ENCODE results near the gene TSPAN15. TPM values are rescaled to one million over a fixed set of nuclear protein-coding genes. Genes with fewer than 3 reads are reported as not detected.

The TSPAN15 gene
- polyA plus RNA-seq, 4 donors, result 43.2 to 72.1 (median 47.7) TPM

- no peaks in the 10 kb centered on the region for H3K9me3 ChIP-seq (ENCODE audit: control insufficient read depth in 2 of 2, insufficient read depth in 1 of 2, low read depth in 1 of 2, low read length in 1 of 2)
- DNase-seq (no peak), FAIRE-seq (no peak)
- no peak overlapping the region for H3K4me3 ChIP-seq (ENCODE audit: low read depth in 1 of 3, low read length in 3 of 3)
- peaks cover 0 to 53% (median 3%) of the 10 kb centered on the region in 3 donors for H3K36me3 ChIP-seq (ENCODE audit: control insufficient read depth in 3 of 3, insufficient read depth in 2 of 3, low read depth in 1 of 3, low read length in 3 of 3)
- no peaks in the 10 kb centered on the region for H3K27me3 ChIP-seq (ENCODE audit: control insufficient read depth in 3 of 3, insufficient read depth in 3 of 3, low read length in 3 of 3)
- WGBS, 3 donors, result 88 to 96% (median 93%) methylated on average over 6 of the region's 6 CpGs
- no peak overlapping the region for H3K27ac ChIP-seq (ENCODE audit: low read depth in 1 of 3, low read length in 2 of 3)
- H3K4me1 ChIP-seq (ENCODE audit: control insufficient read depth in 3 of 3, insufficient read depth in 2 of 3, low read depth in 1 of 3, low read length in 2 of 3), result peaks cover 0 to 5% (median 2%) of the 10 kb centered on the region in 3 donors
Measured at GRCh38 chr10:69504576-69505250, 53.4 kb downstream of the TSPAN15 start.

- no peaks in the 10 kb centered on the region for H3K9me3 ChIP-seq (ENCODE audit: control insufficient read depth in 2 of 2, insufficient read depth in 1 of 2, low read depth in 1 of 2, low read length in 1 of 2)
- no peak for DNase-seq
- no peak overlapping the region for H3K4me3 ChIP-seq (ENCODE audit: low read depth in 1 of 3, low read length in 3 of 3)
- WGBS, 3 donors, result 87 to 92% (median 90%) methylated on average over 15 of the region's 15 CpGs
- no peak for FAIRE-seq
- H3K36me3 ChIP-seq (ENCODE audit: control insufficient read depth in 3 of 3, insufficient read depth in 2 of 3, low read depth in 1 of 3, low read length in 3 of 3), result peaks cover 0 to 46% (median 3%) of the 10 kb centered on the region in 3 donors
- no peak overlapping the region for H3K27ac ChIP-seq (ENCODE audit: low read depth in 1 of 3, low read length in 2 of 3)
- H3K27me3 ChIP-seq (ENCODE audit: control insufficient read depth in 3 of 3, insufficient read depth in 3 of 3, low read length in 3 of 3), result no peaks in the 10 kb centered on the region
- H3K4me1 ChIP-seq (ENCODE audit: control insufficient read depth in 3 of 3, insufficient read depth in 2 of 3, low read depth in 1 of 3, low read length in 2 of 3), result peaks cover 0 to 5% (median 2%) of the 10 kb centered on the region in 3 donors
Measured at GRCh38 chr10:69505636-69506318, 54.5 kb downstream of the TSPAN15 start.

- DNase-seq (no peak), FAIRE-seq (no peak)
- Histone ChIP-seq H3K9me3 (ENCODE audit: control insufficient read depth in 2 of 2, insufficient read depth in 1 of 2, low read depth in 1 of 2, low read length in 1 of 2) (no peaks in the 10 kb centered on the region), H3K27ac (ENCODE audit: low read depth in 1 of 3, low read length in 2 of 3) (no peak overlapping the region), H3K36me3 (ENCODE audit: control insufficient read depth in 3 of 3, insufficient read depth in 2 of 3, low read depth in 1 of 3, low read length in 3 of 3) (peaks cover 0 to 42% (median 3%) of the 10 kb centered on the region in 3 donors), H3K27me3 (ENCODE audit: control insufficient read depth in 3 of 3, insufficient read depth in 3 of 3, low read length in 3 of 3) (no peaks in the 10 kb centered on the region), H3K4me1 (ENCODE audit: control insufficient read depth in 3 of 3, insufficient read depth in 2 of 3, low read depth in 1 of 3, low read length in 2 of 3) (peaks cover 0 to 5% (median 2%) of the 10 kb centered on the region in 3 donors), H3K4me3 (ENCODE audit: low read depth in 1 of 3, low read length in 3 of 3) (no peak overlapping the region)
- 89 to 92% (median 90%) methylated on average over 2 to 3 of the region's 3 CpGs for WGBS, 3 donors
Measured at GRCh38 chr10:69506487-69506833, 55.2 kb downstream of the TSPAN15 start.

GRCh38 chr10:69506834-69507713 is 55.8 kb downstream of the TSPAN15 start:
- 67 to 73% (median 70%) methylated on average over 19 of the region's 19 CpGs for WGBS, 3 donors
- peak overlapping the region in 1 of 3 donors; percentile 29 for H3K4me3 ChIP-seq (ENCODE audit: low read depth in 1 of 3, low read length in 3 of 3)
- no peak for FAIRE-seq

DNA sequence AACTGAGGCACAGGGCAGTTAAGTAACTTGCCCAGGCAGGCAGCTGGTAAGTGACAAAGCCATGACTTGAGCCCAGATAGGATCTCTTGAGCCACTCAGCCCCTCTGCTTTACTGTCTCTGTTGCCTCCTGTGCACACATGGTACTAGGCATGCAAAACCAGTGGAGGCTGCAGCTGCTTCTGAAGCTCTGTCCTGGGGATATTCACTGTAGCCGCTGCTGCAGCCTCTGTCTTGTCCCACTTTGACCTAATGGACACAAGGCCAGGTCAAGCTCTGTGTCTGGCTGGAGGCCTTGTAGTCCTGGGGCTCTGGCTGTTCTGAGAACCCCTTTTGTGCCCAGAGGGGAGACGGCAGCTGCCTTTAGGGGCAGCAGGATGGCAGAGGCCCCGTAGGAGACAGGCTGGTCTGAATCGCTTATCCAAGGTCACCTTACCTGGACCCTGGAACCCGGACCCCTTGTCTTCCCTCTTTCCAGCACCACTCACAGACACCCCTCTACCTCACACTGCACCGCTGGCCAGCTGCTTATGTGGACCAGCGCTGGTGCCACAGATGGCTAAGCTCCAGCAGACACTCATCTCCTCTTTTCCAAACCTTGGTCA is 57.6 kb downstream of the TSPAN15 start:
- H3K36me3 ChIP-seq (ENCODE audit: control insufficient read depth in 3 of 3, insufficient read depth in 2 of 3, low read depth in 1 of 3, low read length in 3 of 3), result peaks cover 0 to 22% (median 0%) of the 10 kb centered on the region in 3 donors
- no peak overlapping the region for H3K27ac ChIP-seq (ENCODE audit: low read depth in 1 of 3, low read length in 2 of 3)
- FAIRE-seq (no peak), DNase-seq (no peak)
- H3K4me3 ChIP-seq (ENCODE audit: low read depth in 1 of 3, low read length in 3 of 3), result no peak overlapping the region
- H3K9me3 ChIP-seq (ENCODE audit: control insufficient read depth in 2 of 2, insufficient read depth in 1 of 2, low read depth in 1 of 2, low read length in 1 of 2), result no peaks in the 10 kb centered on the region
- WGBS, 3 donors, result 89 to 92% (median 92%) methylated on average over 7 of the region's 7 CpGs
- no peaks in the 10 kb centered on the region for H3K27me3 ChIP-seq (ENCODE audit: control insufficient read depth in 3 of 3, insufficient read depth in 3 of 3, low read length in 3 of 3)
- peaks cover 0 to 5% (median 2%) of the 10 kb centered on the region in 3 donors for H3K4me1 ChIP-seq (ENCODE audit: control insufficient read depth in 3 of 3, insufficient read depth in 2 of 3, low read depth in 1 of 3, low read length in 2 of 3)

More at GRCh38 chr10:69506834-69507713, 55.8 kb downstream of the TSPAN15 start:
- H3K9me3 ChIP-seq (ENCODE audit: control insufficient read depth in 2 of 2, insufficient read depth in 1 of 2, low read depth in 1 of 2, low read length in 1 of 2), result no peaks in the 10 kb centered on the region
- no peaks in the 10 kb centered on the region for H3K27me3 ChIP-seq (ENCODE audit: control insufficient read depth in 3 of 3, insufficient read depth in 3 of 3, low read length in 3 of 3)
- H3K4me1 ChIP-seq (ENCODE audit: control insufficient read depth in 3 of 3, insufficient read depth in 2 of 3, low read depth in 1 of 3, low read length in 2 of 3), result peaks cover 0 to 5% (median 2%) of the 10 kb centered on the region in 3 donors
- peak overlapping the region in 1 of 3 donors; percentile 17 for H3K27ac ChIP-seq (ENCODE audit: low read depth in 1 of 3, low read length in 2 of 3)
- DNase-seq, result peak; percentile 21 to 22
- H3K36me3 ChIP-seq (ENCODE audit: control insufficient read depth in 3 of 3, insufficient read depth in 2 of 3, low read depth in 1 of 3, low read length in 3 of 3), result peaks cover 0 to 38% (median 3%) of the 10 kb centered on the region in 3 donors

GRCh38 chr10:69512901-69513300 is 61.6 kb downstream of the TSPAN15 start:
- Histone ChIP-seq H3K9me3 (ENCODE audit: control insufficient read depth in 2 of 2, insufficient read depth in 1 of 2, low read depth in 1 of 2, low read length in 1 of 2) (no peaks in the 10 kb centered on the region), H3K36me3 (ENCODE audit: control insufficient read depth in 3 of 3, insufficient read depth in 2 of 3, low read depth in 1 of 3, low read length in 3 of 3) (no peaks in the 10 kb centered on the region), H3K4me1 (ENCODE audit: control insufficient read depth in 3 of 3, insufficient read depth in 2 of 3, low read depth in 1 of 3, low read length in 2 of 3) (no peaks in the 10 kb centered on the region), H3K27ac (ENCODE audit: low read depth in 1 of 3, low read length in 2 of 3) (no peak overlapping the region), H3K4me3 (ENCODE audit: low read depth in 1 of 3, low read length in 3 of 3) (no peak overlapping the region), H3K27me3 (ENCODE audit: control insufficient read depth in 3 of 3, insufficient read depth in 3 of 3, low read length in 3 of 3) (no peaks in the 10 kb centered on the region)
- FAIRE-seq (no peak), DNase-seq (no peak)
- 38 to 46% (median 45%) methylated on average over 2 of the region's 2 CpGs for WGBS, 3 donors

GRCh38 chr10:69513617-69514016 is 62.4 kb downstream of the TSPAN15 start:
- no peaks in the 10 kb centered on the region for H3K9me3 ChIP-seq (ENCODE audit: control insufficient read depth in 2 of 2, insufficient read depth in 1 of 2, low read depth in 1 of 2, low read length in 1 of 2)
- H3K36me3 ChIP-seq (ENCODE audit: control insufficient read depth in 3 of 3, insufficient read depth in 2 of 3, low read depth in 1 of 3, low read length in 3 of 3), result no peaks in the 10 kb centered on the region
- FAIRE-seq (no peak), DNase-seq (no peak)
- WGBS, 3 donors, result 88 to 93% (median 89%) methylated on average over 4 of the region's 4 CpGs
- H3K27me3 ChIP-seq (ENCODE audit: control insufficient read depth in 3 of 3, insufficient read depth in 3 of 3, low read length in 3 of 3), result no peaks in the 10 kb centered on the region
- no peak overlapping the region for H3K4me3 ChIP-seq (ENCODE audit: low read depth in 1 of 3, low read length in 3 of 3)
- H3K27ac ChIP-seq (ENCODE audit: low read depth in 1 of 3, low read length in 2 of 3), result no peak overlapping the region
- no peaks in the 10 kb centered on the region for H3K4me1 ChIP-seq (ENCODE audit: control insufficient read depth in 3 of 3, insufficient read depth in 2 of 3, low read depth in 1 of 3, low read length in 2 of 3)
